ENCODE data around the gene SH3BP5.
A peak's percentile ranks its signal among the peaks of the same experiment; 100 is the strongest.

SH3BP5 gene

GRCh38 chr3:15297608-15298350 lies 34.6 kb downstream of the SH3BP5 start:
- DNase-seq (ENCODE audit: low spot score), result no peak

DNA sequence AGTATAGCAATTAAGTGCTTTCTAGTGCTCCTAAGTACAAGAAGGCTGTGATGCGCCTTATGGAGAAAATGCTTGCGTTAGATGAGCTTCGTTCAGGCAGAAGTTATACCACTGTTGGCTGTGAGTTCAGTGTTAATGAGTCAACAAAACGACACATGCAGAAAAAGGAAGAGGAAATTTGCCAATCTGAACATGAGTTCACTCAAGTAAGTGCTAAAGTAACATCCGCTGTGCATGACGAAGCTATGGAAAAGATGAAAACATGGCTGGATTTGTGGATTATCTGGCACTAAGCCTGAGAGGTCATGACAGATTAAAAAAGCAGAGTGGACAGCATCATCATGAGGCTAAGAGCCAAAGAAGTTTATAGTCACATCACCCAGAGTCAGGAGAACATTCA lies 36.9 kb downstream of the SH3BP5 start:
- no peak for DNase-seq (ENCODE audit: low spot score)

DNA sequence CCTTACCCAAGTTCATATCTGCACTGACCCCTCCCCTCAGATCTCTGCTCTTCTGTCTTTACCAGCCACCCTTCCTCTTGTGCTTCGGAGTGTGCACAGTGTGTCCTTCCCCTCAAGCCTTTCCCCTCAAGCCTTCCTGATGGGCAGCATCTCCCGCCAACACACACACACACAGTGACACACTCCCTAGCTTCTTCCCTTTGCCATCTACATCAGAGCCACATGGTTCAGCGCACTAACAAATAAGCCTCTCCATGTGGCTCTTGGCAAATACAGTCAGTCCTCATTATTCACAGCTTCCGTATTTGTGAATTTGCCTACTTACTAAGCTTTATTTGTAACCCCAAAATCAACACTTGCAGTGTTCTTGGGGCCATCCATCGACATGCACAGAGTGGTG lies 37.5 kb downstream of the SH3BP5 start:
- no peak for DNase-seq (ENCODE audit: low spot score)

DNA sequence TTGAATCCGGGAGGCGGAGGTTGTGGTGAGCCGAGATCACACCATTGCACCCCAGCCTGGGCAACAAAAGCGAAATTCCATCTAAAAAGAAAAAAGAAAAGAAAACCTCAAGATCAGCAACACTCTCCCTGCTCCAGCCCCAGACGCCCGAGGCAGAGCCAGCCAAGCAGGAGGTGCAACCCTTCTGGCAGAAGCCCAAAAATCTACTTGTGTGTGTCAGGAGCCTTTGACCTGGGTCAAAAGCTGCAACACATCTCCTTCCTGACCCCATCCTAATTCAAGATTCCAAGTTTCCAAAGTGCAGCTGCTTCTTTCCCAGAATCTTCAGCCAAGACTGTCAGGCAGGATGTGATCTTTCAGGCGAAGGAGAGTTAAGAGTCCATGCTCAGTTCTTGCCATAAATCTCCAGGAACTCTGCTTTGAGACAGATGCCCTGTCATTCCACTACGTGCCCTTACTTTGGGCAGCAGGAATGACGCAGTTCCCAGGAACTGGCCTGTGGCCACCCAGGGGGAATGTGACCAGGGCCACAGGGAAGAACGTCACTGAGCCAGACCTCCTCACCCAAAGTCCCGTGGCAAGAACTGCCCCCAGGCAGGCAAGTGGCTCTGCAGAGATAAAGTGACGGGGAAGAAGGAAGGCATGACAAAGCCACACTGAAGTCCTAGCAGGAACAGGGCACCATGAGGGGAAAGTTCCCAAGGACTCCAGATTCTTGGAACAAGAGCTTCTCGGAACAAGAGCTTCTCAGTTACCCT lies 39.4 kb downstream of the SH3BP5 start:
- DNase-seq (ENCODE audit: low spot score), result no peak

DNA sequence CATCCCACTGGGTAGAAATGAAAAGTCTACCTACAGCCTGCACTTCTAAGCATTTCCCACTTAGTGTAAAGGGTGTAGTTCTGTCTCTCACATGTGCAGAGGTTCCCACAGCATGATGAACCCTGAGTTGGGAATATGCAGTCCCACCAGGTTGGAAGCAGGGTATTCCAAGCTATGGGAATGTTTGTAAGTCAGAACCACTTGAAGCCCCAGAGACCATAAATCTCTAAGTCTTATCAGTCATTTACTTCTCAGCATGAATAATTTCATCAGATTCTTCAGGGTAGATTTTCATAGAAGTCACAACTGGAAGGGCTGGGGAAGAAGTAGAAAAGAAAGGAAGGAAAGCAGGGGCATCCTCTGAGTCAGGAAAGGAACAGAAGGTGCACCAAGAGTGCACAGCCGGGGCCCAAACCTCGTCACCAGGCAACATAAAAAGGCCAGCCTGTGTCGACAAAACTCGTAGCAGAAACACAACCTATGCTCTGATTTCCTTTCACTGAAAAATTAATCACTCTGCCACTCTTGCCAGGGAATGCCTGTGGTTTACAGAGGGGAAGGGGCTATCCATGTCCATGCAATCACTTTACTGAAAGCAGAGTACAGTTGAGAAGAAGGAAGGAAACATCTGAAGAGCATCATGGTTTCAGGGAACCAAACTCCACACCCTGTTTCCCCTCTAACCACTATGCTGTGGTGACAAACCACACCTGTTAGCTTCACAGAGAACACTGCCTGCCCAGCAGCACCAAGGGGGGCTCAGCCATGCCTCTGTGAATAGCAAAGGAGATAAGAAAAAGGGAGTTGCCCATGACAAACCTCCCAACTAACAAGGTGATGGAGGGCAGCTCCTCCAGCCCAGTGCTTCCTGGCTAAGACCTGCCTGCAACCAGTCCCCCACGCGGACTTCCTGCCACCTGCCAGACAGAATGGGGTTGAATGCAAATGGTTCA lies 40.5 kb downstream of the SH3BP5 start:
- no peak for DNase-seq (ENCODE audit: low spot score)

GRCh38 chr3:15290736-15291135 lies 41.6 kb downstream of the SH3BP5 start:
- no peak for DNase-seq (ENCODE audit: low spot score)

DNA sequence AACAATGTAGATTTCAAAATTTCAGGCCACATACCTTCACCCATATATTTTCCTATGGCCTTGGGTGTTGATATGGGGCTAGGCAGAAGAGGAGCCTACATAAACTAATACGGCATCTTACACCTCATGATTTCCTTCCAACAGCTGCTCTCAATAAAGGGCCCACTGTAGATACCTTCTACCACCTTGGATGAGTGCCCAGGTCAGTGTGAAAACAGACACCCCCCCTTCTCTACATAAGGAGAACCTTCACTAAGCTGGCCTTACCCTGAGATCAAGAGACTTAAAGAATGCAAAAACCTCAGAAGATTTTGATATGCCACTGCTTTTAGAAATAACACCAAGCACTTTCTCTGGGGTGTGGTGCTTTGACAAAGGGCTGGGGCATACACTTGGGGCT lies 42.7 kb downstream of the SH3BP5 start:
- no peak for DNase-seq (ENCODE audit: low spot score)

- no peak for DNase-seq (ENCODE audit: low spot score)
Observed at GRCh38 chr3:15288331-15289035, 43.9 kb downstream of the SH3BP5 start.

GRCh38 chr3:15287565-15288330 lies 44.6 kb downstream of the SH3BP5 start:
- no peak for DNase-seq (ENCODE audit: low spot score)

DNA sequence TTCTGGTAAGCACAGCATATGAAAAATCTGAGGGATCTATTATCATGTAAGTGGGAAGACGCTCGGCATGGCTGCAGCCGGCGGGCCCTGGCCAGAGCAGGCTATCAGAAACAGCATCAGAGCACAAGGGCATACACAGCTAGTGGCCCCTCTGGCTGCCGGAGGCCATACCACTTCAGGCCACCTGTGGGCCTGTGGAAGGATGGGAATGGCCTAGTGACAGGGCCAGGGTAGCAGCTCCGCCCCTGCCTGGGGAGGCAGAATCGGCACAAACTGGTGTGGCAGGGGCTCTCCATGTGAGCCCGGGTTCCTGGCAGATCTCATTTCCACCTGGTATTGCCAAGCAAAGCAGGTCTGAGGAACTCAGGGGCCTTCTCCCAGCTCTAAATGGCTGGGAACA lies 46.4 kb downstream of the SH3BP5 start:
- DNase-seq (ENCODE audit: low spot score), result no peak

GRCh38 chr3:15284121-15284889 lies 48.1 kb downstream of the SH3BP5 start:
- DNase-seq (ENCODE audit: low spot score), result peak; percentile 10

DNA sequence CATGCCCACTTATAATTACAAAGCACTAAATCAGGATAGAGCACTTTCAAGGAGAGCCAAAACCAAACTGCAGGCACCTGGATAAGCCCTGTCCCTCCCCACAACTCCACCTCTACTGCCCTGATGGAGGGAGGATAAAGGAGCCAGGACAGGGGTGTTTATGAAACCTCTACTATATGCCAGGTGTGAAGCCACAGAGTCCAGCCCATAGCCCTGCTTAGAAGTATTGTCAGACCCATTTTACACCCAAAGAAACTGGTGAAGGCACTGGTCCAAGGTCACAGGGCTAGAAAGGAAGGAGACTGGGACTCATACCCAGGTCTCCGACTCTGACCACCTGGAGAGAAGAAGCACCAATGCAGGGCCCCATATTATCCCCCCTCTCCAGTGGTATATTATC lies 48.7 kb downstream of the SH3BP5 start:
- no peak for DNase-seq (ENCODE audit: low spot score)

DNA sequence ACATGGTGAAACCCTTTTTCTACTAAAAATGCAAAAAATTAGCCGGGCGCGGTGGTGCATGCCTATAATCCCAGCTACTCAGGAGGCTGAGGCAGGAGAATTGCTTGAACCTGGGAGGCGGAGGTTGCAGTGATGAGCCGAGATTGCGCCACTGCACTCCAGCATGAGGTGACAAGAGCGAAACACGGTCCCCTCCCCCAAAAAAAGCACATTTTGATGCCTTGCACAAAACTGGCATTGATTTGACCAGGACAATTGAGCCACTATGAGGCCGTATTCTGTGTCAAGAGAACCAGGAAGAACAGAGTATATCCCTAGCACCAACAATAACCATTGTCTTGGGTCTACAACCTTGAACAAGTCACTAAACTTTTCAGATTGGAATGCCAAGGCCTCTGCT lies 50.6 kb downstream of the SH3BP5 start:
- DNase-seq (ENCODE audit: low spot score), result no peak

- no peak for DNase-seq (ENCODE audit: low spot score)
Observed at GRCh38 chr3:15280853-15281532, 51.4 kb downstream of the SH3BP5 start.

- no peak for DNase-seq (ENCODE audit: low spot score)
Observed at GRCh38 chr3:15279671-15280402, 52.5 kb downstream of the SH3BP5 start.

- DNase-seq (ENCODE audit: low spot score), result no peak
Observed at GRCh38 chr3:15279205-15279604, 53.2 kb downstream of the SH3BP5 start.

- no peak for DNase-seq (ENCODE audit: low spot score)
Observed at GRCh38 chr3:15277861-15278500, 54.4 kb downstream of the SH3BP5 start.

DNA sequence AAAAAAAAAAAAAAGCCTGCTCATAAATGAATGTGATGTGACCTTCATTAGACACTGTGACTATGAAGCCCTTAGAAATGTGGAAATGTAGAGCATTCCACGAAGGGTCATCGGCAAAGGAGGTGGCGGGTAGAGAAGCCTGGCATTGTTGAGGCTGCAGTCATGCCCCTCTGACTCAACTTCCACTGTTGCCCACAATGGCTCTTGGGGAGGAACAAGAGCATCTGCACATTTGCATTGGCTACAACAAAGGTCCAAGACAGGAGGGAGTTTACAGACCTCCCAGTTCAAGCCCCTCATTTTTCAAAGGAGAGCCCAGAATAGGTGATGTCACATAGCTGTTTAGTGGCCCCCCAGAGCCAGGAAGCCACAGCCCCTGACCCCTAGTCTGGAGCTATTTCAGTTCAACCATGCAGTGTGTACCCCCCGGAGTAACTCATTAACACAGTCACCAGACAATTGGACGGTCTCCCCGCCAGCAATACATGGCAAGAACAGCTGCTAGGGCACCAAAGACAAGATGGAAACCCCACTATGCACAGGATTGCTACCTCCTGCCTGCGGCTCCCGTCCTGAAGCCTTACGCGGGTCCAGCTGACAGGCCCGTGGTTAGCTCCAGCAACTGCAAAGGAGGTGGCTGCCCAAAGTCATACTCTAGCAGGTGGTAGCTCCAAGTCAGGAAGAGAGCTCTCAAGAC lies 56.2 kb downstream of the SH3BP5 start:
- DNase-seq (ENCODE audit: low spot score), result no peak
